ENCODE data around the gene NAA15. TPM values are rescaled to one million over a fixed set of nuclear protein-coding genes. Genes with fewer than 3 reads are reported as not detected.

The NAA15 gene
- total and polyA plus RNA-seq, 2 of the 8 experiments (the other 6 are each of a cell fraction or from before 2014, with no cell fraction given), result 9.7 to 124 TPM

- Histone ChIP-seq H3K9me3 (ENCODE audit: insufficient read depth in 2 of 2, low read depth in 1 of 2, low read length in 1 of 2) (peaks cover 0 to 4% of the 10 kb centered on the region in 2 experiments; a peak in 1 of 4 replicates), H3K4ac (replicated peaks; ENCODE audit: insufficient read length, low read depth, low read length) (no peak overlapping the region), H3K56ac (replicated peaks; ENCODE audit: insufficient read length, low read depth, low read length) (no peak overlapping the region), H3K23me2 (ENCODE audit: low read depth, low read length) (no peaks in the 10 kb centered on the region), H3K4me1 (replicated peaks in 1 of 4; ENCODE audit: control insufficient read depth in 3 of 4, insufficient read depth in 4 of 4, low read length in 3 of 4) (peaks cover 0 to 3% (median 0%) of the 10 kb centered on the region in 4 experiments; a peak in 1 of 7 replicates), H3K36me3 (ENCODE audit: control insufficient read depth in 2 of 4, insufficient read depth in 4 of 4, low read length in 3 of 4) (no peaks in the 10 kb centered on the region), H3K79me1 (ENCODE audit: low read depth, low read length) (peaks cover 11% of the 10 kb centered on the region; the same call in 1 of the 2 replicates), H4K5ac (ENCODE audit: insufficient read length, low read depth, low read length) (no peak overlapping the region), H2BK5ac (ENCODE audit: low read depth, low read length) (no peak overlapping the region), H3K79me2 (ENCODE audit: control insufficient read depth in 1 of 2, insufficient read depth in 2 of 2, low read length in 2 of 2) (peaks cover 0 to 72% of the 10 kb centered on the region in 2 experiments; a peak in 3 of 4 replicates), H2BK20ac (ENCODE audit: low read length) (no peak overlapping the region), H4K8ac (ENCODE audit: extremely low read depth, insufficient read depth, low read length) (no peak overlapping the region), H3K9ac (replicated peaks in 1 of 4; ENCODE audit: extremely low read depth in 1 of 4, low read depth in 3 of 4, low read length in 3 of 4) (no peak overlapping the region), H4K91ac (replicated peaks; ENCODE audit: insufficient read length, low read length) (no peak overlapping the region), H3K18ac (ENCODE audit: extremely low read depth, low read length) (no peak overlapping the region), H4K20me1 (replicated peaks in 1 of 2; ENCODE audit: control insufficient read depth in 1 of 2, insufficient read depth in 2 of 2, low read length in 2 of 2) (no peaks in the 10 kb centered on the region), H3K4me2 (ENCODE audit: insufficient read depth in 1 of 2, low read depth in 2 of 2, low read length in 2 of 2) (no peak overlapping the region), H2AK5ac (ENCODE audit: low read depth, low read length) (no peak overlapping the region), H3K23ac (ENCODE audit: insufficient read length) (no peak overlapping the region), H2AFZ (ENCODE audit: low read length) (no peak overlapping the region), H3K27me3 (replicated peaks in 1 of 4; ENCODE audit: control insufficient read depth in 3 of 4, extremely low read depth in 1 of 4, insufficient read depth in 3 of 4, low read length in 3 of 4) (no peaks in the 10 kb centered on the region), H2BK120ac (replicated peaks; ENCODE audit: low read depth, low read length) (no peak overlapping the region), H2BK15ac (ENCODE audit: low read length) (no peak overlapping the region), H3K14ac (ENCODE audit: insufficient read length) (no peak overlapping the region), H3K27ac (ENCODE audit: low read depth, low read length) (no peak overlapping the region), H2BK12ac (ENCODE audit: low read depth, low read length) (no peak overlapping the region), H3K4me3 (ENCODE audit: extremely low read depth in 1 of 4, insufficient read depth in 2 of 4, low read depth in 3 of 4, low read length in 4 of 4) (no peak overlapping the region)
- 77% methylated on average over 4 of the region's 4 CpGs; no CpG with 5 or more reads in 1 of the 2 experiments for WGBS, 2 experiments (ENCODE audit: extremely low coverage in 1 of 2, insufficient coverage in 1 of 2, insufficient read length in 1 of 2, insufficient replicate concordance in 2 of 2, low coverage in 1 of 2, low lambda C conversion rate in 2 of 2, missing lambda C conversion rate in 1 of 2)
- no peak for FAIRE-seq
- CTCF ChIA-PET (ENCODE audit: partially characterized antibody), result no interaction called here
- POLR2A ChIA-PET (ENCODE audit: partially characterized antibody), result interaction anchor here (0.8 to 1.3 kb wide), 4 partner anchors 13 to 224 kb away, joined by 3 to 5 read pairs (median 4); no protein-coding TSS in a partner anchor
- no peak for DNase-seq (ENCODE audit: low read depth in 1 of 2, low spot score in 2 of 2)
- TF ChIP-seq, protein P1, sequence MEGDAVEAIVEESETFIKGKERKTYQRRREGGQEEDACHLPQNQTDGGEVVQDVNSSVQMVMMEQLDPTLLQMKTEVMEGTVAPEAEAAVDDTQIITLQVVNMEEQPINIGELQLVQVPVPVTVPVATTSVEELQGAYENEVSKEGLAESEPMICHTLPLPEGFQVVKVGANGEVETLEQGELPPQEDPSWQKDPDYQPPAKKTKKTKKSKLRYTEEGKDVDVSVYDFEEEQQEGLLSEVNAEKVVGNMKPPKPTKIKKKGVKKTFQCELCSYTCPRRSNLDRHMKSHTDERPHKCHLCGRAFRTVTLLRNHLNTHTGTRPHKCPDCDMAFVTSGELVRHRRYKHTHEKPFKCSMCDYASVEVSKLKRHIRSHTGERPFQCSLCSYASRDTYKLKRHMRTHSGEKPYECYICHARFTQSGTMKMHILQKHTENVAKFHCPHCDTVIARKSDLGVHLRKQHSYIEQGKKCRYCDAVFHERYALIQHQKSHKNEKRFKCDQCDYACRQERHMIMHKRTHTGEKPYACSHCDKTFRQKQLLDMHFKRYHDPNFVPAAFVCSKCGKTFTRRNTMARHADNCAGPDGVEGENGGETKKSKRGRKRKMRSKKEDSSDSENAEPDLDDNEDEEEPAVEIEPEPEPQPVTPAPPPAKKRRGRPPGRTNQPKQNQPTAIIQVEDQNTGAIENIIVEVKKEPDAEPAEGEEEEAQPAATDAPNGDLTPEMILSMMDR (IDR thresholded peaks at IDR 0.05; ENCODE audit: control extremely low read depth in 1 of 3, insufficient read depth in 1 of 3, low read depth in 1 of 3, low read length in 3 of 3), result no peak
- no peak for TF ChIP-seq PHF8 (conservative IDR thresholded peaks at IDR 0.05; ENCODE audit: low read depth, low read length)
- no peak for TF ChIP-seq KDM5A (IDR thresholded peaks at IDR 0.05; ENCODE audit: low read length)
- TF ChIP-seq RBBP5 (IDR thresholded peaks at IDR 0.05; ENCODE audit: borderline replicate concordance, low read depth, low read length), result no peak
- TF ChIP-seq EP300 (IDR thresholded peaks at IDR 0.05; ENCODE audit: borderline replicate concordance in 1 of 2, low read depth in 2 of 2, low read length in 2 of 2), result no peak
- no peak for TF ChIP-seq POLR2A (IDR thresholded peaks at IDR 0.05; ENCODE audit: control extremely low read depth in 1 of 2, low read depth in 2 of 2, low read length in 2 of 2)
- TF ChIP-seq SAP30 (IDR thresholded peaks at IDR 0.05; ENCODE audit: insufficient read depth, insufficient replicate concordance, low read length), result no peak
- no peak for TF ChIP-seq SP1 (IDR thresholded peaks at IDR 0.05; ENCODE audit: low read depth, low read length)
- TF ChIP-seq FOSL1 (IDR thresholded peaks at IDR 0.05; ENCODE audit: insufficient read depth, low read depth, low read length), result no peak
- no peak for TF ChIP-seq SRF (IDR thresholded peaks at IDR 0.05; ENCODE audit: low read depth, low read length)
- no peak for TF ChIP-seq CREB1 (IDR thresholded peaks at IDR 0.05)
- no peak for TF ChIP-seq JUN (IDR thresholded peaks at IDR 0.05; ENCODE audit: low read depth, low read length)
These were observed 164.6 kb downstream of the NAA15 start for GRCh38 chr4:139465922-139466321.

All from H1 (cell line).